HepG2 (cell line): ENCODE results near the gene ABHD4. TPM values are rescaled to one million over a fixed set of nuclear protein-coding genes. Genes with fewer than 3 reads are reported as not detected.
A peak's percentile ranks its signal among the peaks of the same experiment; 100 is the strongest.

Experiments used
- NBN ChIP-seq: fragments of 450-650 bp; conservative IDR thresholded peaks from 2 replicates; pipeline ENCODE4 v1.6.1; 2017
- NFE2 ChIP-seq: sonication (generic); formaldehyde crosslinking; IDR thresholded peaks from 2 replicates; pipeline ENCODE4 v1.4.0; 2020; ENCODE audit warnings: missing genetic modification reagents
- SKI ChIP-seq: fragments of 450-650 bp; IDR thresholded peaks from one replicate; pipeline ENCODE4 v1.6.1; 2018; ENCODE audit warnings: mild to moderate bottlenecking; ENCODE audit not compliant: partially characterized antibody
- SNAPC4 ChIP-seq: sonication (generic); formaldehyde crosslinking; IDR thresholded peaks from 2 replicates; pipeline ENCODE4 v1.4.0; 2020; ENCODE audit warnings: mild to moderate bottlenecking, missing genetic modification reagents
- STAT5B ChIP-seq: sonication (generic); formaldehyde crosslinking; IDR thresholded peaks from 2 replicates; pipeline ENCODE4 v1.4.0; 2020; ENCODE audit warnings: missing genetic modification reagents
- STAT6 ChIP-seq: sonication (generic); formaldehyde crosslinking; IDR thresholded peaks from 2 replicates; pipeline ENCODE4 v1.4.0; 2020; ENCODE audit warnings: missing genetic modification reagents, mild to moderate bottlenecking, borderline replicate concordance
- TAF1 ChIP-seq: sonication (generic); formaldehyde crosslinking; IDR thresholded peaks from 2 replicates; pipeline ENCODE4 v1.4.0; 2020; ENCODE audit warnings: missing genetic modification reagents
- THAP9 ChIP-seq: sonication (generic); formaldehyde crosslinking; IDR thresholded peaks from 2 replicates; pipeline ENCODE4; 2020; ENCODE audit warnings: missing genetic modification reagents, mild to moderate bottlenecking, borderline replicate concordance
- ZBTB7B ChIP-seq: sonication (generic); formaldehyde crosslinking; IDR thresholded peaks from 2 replicates; pipeline ENCODE4 v1.4.0; 2020; ENCODE audit warnings: missing genetic modification reagents
- ZNF101 ChIP-seq: sonication (generic); formaldehyde crosslinking; IDR thresholded peaks from 2 replicates; pipeline ENCODE4 v1.4.0; 2020; ENCODE audit warnings: mild to moderate bottlenecking, low read depth, missing genetic modification reagents, borderline replicate concordance
- ZNF124 ChIP-seq: sonication (generic); formaldehyde crosslinking; IDR thresholded peaks from 2 replicates; pipeline ENCODE4 v1.4.0; 2020; ENCODE audit warnings: missing genetic modification reagents
- ZNF441 ChIP-seq: sonication (generic); formaldehyde crosslinking; IDR thresholded peaks from 2 replicates; pipeline ENCODE4 v1.7.0; 2021; ENCODE audit warnings: missing genetic modification reagents, borderline replicate concordance
- ZNF530 ChIP-seq: sonication (generic); formaldehyde crosslinking; IDR thresholded peaks from 2 replicates; pipeline ENCODE4 v1.5.0; 2020; ENCODE audit warnings: low read depth, mild to moderate bottlenecking, missing genetic modification reagents
- ZNF598 ChIP-seq: sonication (generic); formaldehyde crosslinking; IDR thresholded peaks from 2 replicates; pipeline ENCODE4 v1.5.1; 2020; ENCODE audit warnings: mild to moderate bottlenecking, missing genetic modification reagents, borderline replicate concordance
- ZNF75D ChIP-seq: sonication (generic); formaldehyde crosslinking; IDR thresholded peaks from 2 replicates; pipeline ENCODE4 v1.8.1; 2023; ENCODE audit warnings: missing genetic modification reagents, mild to moderate bottlenecking, borderline replicate concordance
- polyA plus RNA-seq, 8 experiments: library from polyadenylated mRNA; depleted of rRNA in 3 of 8; stranded (reverse) in 7 of 8; unstranded in 1 of 8; fragments of >200 nt; fragmentation: Illumina TruSeq in 4 of 8; extraction: Trizol in 4 of 8; gene quantifications; 2 replicates each; pipeline versions ENCODE4 v1.2.1 to v1.2.3, GENCODE V29; 2011 to 2016; ENCODE audit warnings: low read depth in 4 of 8, missing spikeins in 1 of 8, mixed read lengths in 1 of 8; ENCODE audit not compliant: insufficient read depth in 1 of 8
- total RNA-seq, 5 experiments: library from RNA; depleted of rRNA; stranded (reverse); fragments of >200 nt; fragmentation: Illumina TruSeq; extraction: Trizol; gene quantifications; 2 replicates each; pipeline ENCODE4 v1.2.3, GENCODE V29; 2016; ENCODE audit warnings: low read depth in 1 of 5
- TF ChIP-seq, protein P1 (sequence below): IDR thresholded peaks from 2 replicates; pipeline ENCODE4 v1.6.1; 2016; ENCODE audit warnings: missing compliant biosample characterization, missing genetic modification reagents, borderline replicate concordance
- TF ChIP-seq, protein P2 (sequence below): sonication (generic); IDR thresholded peaks from 2 replicates; pipeline ENCODE4 v1.6.1; 2016; ENCODE audit warnings: low read depth, borderline replicate concordance

Gene ABHD4
- total and polyA plus RNA-seq, 2 of the 13 experiments (the other 11 are each of a cell fraction or from before 2014, with no cell fraction given), result 16.1 to 47.5 TPM

DNA sequence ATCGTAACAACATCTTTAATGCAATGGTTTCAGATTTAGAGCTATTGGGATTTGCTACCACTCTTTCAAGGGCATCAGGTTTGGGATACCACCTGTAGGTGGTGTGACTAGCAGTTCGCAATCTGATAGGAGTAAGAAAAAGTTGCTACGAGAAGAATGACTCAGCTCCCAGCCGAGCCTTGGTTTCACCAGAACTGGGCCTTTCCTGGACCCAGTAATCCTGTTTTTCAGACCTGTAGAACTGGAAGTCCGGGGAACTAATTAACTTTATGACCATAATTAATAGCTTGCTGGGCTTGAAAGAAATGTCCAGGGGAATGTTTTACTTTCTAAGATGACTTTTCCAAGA lies 770 bp downstream of the ABHD4 start (continued):
- TF ChIP-seq SNAPC4 (CRISPR knock-in tag) (0 out of 2 replicates have a peak, but pooled peaks have one; percentile 1), ZNF75D (CRISPR knock-in tag) (no peak), STAT6 (CRISPR knock-in tag) (peak; percentile 20; the same call in 1 of the 2 replicates), ZNF530 (CRISPR knock-in tag) (no peak), STAT5B (CRISPR knock-in tag) (0 out of 2 replicates have a peak, but pooled peaks have one; percentile 3), ZNF101 (CRISPR knock-in tag) (no peak), NFE2 (CRISPR knock-in tag) (peak; percentile 75), TAF1 (CRISPR knock-in tag) (no peak), THAP9 (CRISPR knock-in tag) (no peak), ZNF598 (CRISPR knock-in tag) (no peak), ZBTB7B (CRISPR knock-in tag) (no peak), ZNF124 (CRISPR knock-in tag) (0 out of 2 replicates have a peak, but pooled peaks have one; percentile 9), NBN (no peak), ZNF441 (CRISPR knock-in tag) (0 out of 2 replicates have a peak, but pooled peaks have one; percentile 15), SKI (peak; percentile 16)
- TF ChIP-seq, protein P1, sequence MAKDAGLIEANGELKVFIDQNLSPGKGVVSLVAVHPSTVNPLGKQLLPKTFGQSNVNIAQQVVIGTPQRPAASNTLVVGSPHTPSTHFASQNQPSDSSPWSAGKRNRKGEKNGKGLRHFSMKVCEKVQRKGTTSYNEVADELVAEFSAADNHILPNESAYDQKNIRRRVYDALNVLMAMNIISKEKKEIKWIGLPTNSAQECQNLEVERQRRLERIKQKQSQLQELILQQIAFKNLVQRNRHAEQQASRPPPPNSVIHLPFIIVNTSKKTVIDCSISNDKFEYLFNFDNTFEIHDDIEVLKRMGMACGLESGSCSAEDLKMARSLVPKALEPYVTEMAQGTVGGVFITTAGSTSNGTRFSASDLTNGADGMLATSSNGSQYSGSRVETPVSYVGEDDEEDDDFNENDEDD (CRISPR knock-in tag), result 0 out of 2 replicates have a peak, but pooled peaks have one; percentile 7
- TF ChIP-seq, protein P2, sequence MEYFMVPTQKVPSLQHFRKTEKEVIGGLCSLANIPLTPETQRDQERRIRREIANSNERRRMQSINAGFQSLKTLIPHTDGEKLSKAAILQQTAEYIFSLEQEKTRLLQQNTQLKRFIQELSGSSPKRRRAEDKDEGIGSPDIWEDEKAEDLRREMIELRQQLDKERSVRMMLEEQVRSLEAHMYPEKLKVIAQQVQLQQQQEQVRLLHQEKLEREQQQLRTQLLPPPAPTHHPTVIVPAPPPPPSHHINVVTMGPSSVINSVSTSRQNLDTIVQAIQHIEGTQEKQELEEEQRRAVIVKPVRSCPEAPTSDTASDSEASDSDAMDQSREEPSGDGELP, result peak; percentile 56
